Measurements from ENCODE around the gene NUDCD3.

NUDCD3 gene

DNA sequence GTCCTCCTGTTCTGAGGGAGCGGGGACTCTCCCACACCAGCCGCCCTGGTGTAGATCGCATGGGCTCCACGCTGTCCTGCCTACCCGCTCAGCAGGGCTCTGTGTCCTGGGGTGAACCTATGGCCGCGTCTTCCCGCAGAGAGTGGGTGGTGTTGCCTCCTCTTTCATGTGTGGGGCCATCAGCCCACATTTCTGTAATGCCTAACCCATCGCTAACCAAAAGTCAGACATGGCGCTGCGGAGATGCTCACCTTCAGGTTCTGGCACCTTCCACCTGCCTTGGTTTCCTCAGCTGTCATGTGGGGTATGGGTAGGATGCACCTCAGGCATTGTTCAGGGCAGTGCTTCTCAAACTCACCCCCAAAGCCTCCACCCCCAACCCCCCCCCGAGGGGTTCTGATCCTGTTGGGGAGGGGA is 114.5 kb downstream of the NUDCD3 start:
- no peak overlapping the region for H3K27ac ChIP-seq
- DNase-seq (ENCODE audit: low read depth, low spot score): no peak

- H3K27ac ChIP-seq: no peak overlapping the region
- DNase-seq (ENCODE audit: low read depth, low spot score): no peak
These were observed 115.2 kb downstream of the NUDCD3 start for GRCh38 chr7:44375236-44375699.

- DNase-seq (ENCODE audit: low read depth, low spot score): no peak
- no peak overlapping the region for H3K27ac ChIP-seq
These were observed 116.3 kb downstream of the NUDCD3 start for GRCh38 chr7:44374007-44374763.

DNA sequence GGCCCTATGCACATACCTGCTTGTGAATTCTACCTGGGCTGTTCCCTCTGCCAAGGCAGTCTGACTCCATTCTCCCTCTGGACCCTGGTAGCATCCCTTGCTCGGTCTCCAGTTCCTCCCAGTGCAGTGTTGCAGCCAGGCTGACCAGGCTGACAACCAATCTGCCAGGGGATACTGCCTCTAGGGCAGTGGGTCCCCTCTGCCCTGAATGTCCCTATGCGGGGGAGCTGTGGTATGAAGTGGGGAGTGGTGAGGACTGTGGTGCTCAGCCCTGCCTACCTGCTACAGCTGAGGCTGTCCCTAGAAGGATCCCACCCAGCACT is 117.1 kb downstream of the NUDCD3 start:
- H3K27ac ChIP-seq: peak overlapping the region; percentile 10
- DNase-seq (ENCODE audit: low read depth, low spot score): no peak

DNA sequence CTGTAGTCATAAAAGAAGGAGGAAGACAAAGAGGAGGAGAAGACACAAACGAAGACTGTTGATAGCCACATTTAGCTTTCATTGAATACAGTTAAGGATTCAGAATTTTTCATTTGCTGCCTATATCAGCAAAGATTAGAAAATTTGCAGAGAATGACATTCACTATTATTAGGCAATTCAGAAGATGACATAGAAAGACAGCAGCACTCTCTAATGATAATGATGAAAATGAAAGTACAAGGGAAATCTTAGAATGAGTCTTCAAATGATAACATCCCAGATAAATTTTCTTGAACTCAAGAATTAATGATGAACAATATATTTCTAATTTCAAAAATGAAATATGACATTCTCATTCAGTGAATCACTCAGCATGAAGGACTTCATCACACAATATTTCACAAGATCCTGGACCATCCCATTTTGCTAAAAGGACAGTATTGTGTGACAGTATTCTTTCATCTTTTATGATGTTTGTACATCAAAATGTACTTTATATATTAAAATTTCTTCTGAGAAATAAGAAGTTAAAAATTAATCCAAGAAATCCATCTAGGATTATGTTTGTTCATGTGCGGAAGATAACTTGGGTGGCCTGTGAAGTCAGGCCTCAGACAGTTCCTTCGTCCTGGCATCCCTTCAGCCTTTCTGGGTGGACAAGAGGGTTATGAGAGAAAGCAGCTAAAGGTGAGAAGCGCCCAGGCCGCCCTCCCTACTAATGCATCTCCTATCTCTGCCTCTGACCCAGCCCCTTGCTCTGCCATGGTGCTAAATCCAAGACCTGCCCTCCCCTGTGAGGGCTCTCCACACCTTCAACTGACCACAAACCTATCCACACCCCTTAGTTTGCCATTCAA is 117.7 kb downstream of the NUDCD3 start:
- H3K27ac ChIP-seq: peak overlapping the region; percentile 10
- no peak for DNase-seq (ENCODE audit: low read depth, low spot score)

DNA sequence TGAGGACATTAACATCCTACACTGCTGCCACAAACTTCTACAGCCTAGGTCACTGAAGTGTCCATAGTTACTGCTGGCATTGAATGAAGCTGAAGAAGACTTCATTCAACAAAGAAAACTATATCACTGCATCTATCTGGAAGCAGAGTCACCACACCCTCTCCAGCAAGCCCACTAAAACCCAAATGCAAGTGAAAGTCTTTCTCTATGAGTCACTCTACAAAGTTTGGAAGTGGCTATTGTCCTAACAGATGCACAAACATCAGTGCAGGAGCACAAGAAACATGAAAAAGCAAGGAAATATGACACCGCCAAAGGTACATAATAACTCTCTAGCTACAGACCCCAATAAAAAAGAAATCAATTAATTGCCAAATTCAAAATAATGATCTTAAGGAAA is 121.6 kb downstream of the NUDCD3 start:
- H3K27ac ChIP-seq: no peak overlapping the region
- DNase-seq (ENCODE audit: low read depth, low spot score): no peak

- H3K27ac ChIP-seq: no peak overlapping the region
- no peak for DNase-seq (ENCODE audit: low read depth, low spot score)
These were observed 122.0 kb downstream of the NUDCD3 start for GRCh38 chr7:44368455-44368854.

DNA sequence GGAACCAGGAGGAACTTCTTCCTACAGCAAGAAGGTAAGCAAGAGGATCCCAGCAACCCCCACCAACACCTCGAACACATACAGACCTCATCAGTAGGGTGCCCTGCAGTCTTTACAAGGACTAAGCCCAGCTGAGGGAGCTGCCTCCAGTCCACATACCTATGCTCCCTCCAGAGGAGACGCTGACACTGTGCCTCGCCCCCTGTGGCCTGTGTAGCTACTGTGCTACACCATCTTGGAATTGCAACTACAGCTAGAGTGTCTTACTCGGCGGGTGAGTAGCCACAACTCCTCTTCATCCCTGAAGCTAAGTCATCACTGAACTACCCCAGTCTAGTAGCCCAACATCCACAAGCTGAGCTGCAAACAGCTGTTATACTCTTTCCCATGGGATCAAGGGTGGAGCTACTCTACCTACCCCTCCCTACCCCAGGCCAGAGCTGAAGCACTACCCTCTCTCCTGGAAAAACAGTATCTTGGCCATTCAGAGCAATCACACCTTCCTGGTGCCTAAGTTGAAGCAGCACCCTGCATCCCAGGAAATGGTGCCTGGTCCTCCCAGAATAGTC is 122.9 kb downstream of the NUDCD3 start:
- H3K27ac ChIP-seq: no peak overlapping the region
- DNase-seq (ENCODE audit: low read depth, low spot score): no peak

- no peak overlapping the region for H3K27ac ChIP-seq
- no peak for DNase-seq (ENCODE audit: low read depth, low spot score)
These were observed 123.5 kb downstream of the NUDCD3 start for GRCh38 chr7:44366986-44367385.

DNA sequence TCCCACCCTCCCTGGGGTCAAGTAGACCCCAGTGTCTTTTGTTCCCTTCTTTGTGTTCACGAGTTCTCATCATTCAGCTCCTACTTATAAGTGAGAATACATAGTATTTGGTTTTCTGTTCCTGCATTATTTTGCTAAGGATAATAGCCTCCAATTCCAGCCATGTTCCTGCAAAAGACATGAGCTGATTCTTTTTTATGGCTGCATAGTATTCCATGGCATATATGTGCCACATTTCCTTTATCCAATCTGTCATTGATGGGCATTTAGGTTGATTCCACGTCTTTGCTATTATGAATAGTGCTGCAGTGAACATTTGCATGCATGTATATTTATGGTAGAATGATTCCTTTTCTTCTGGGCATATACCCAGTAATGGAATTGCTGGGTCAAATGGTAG is 136.8 kb downstream of the NUDCD3 start:
- H3K27ac ChIP-seq: no peak overlapping the region
- no peak for DNase-seq (ENCODE audit: low read depth, low spot score)

GRCh38 chr7:44348851-44349781 is 141.3 kb downstream of the NUDCD3 start:
- no peak overlapping the region for H3K27ac ChIP-seq
- DNase-seq (ENCODE audit: low read depth, low spot score): no peak

- no peak overlapping the region for H3K27ac ChIP-seq
- DNase-seq (ENCODE audit: low read depth, low spot score): no peak
These were observed 142.2 kb downstream of the NUDCD3 start for GRCh38 chr7:44348300-44348699.

DNA sequence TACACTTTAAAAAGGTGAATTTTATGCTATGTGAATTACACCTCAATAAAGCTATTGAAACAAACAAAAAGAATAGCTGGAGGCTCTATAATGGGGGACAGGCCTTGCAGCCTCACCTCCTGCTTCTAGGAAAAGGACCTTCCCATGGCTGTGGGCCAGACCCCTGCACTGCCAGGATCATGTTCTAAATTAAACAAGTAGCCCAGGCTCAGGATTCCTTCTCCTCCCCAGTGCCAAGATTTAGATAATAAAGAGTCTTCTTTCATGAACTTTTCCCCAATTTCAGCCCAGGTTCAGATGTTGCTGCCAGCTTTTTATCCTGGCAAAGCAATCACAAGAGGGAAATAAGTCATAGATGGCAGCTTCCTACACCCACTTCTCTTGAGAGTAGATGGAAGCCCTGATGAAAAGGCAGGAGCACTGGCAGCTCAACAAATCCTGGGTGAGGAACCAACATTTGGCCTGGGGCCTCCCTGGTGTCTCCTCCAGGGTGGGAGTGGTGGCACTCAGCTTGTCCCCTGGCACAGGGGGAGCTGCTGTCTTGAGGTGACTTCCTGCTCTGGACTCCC is 142.8 kb downstream of the NUDCD3 start:
- DNase-seq (ENCODE audit: low read depth, low spot score): no peak
- H3K27ac ChIP-seq: no peak overlapping the region

- no peak for DNase-seq (ENCODE audit: low read depth, low spot score)
- H3K27ac ChIP-seq: no peak overlapping the region
These were observed 144.4 kb downstream of the NUDCD3 start for GRCh38 chr7:44346063-44346462.

GRCh38 chr7:44341401-44341800 is 149.1 kb downstream of the NUDCD3 start:
- no peak overlapping the region for H3K27ac ChIP-seq
- no peak for DNase-seq (ENCODE audit: low read depth, low spot score)

DNA sequence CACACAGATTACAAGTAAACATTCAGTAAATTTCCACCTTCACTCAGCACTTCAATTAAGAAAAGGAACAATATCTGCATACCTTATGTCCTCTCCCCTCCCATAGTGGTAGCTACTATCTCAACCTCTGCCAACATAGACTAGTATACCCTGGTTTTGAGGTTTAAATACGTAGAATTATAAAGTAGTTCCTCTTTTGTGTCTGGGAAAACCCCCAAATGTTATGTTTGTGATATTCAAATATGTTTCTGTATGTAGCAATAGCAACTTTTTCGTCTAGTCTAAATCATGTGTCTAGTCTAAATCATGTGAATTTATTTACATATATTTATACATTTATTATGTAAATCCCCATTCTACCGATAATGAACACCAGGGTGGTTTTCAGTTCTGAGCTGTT is 151.9 kb downstream of the NUDCD3 start:
- no peak overlapping the region for H3K27ac ChIP-seq
- DNase-seq (ENCODE audit: low read depth, low spot score): no peak

DNA sequence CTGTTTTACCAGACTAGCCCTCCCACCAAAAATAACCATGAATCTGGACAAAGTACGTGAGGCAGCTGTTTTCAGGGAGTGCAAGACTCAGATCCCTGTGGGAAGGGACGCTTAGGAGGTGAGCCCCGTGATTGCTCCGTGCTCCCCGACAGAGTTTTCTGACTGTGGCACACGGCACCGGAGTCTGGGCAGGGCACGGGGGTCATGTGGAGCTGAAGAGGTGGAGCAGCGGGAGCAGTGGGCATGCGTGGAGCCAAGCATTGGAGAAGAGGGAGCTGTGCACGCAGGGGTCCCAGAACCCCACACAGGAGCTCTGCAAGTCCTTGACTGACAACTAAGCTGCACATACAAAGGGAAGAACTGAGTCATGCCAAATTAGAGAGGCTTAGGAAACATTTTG is 154.0 kb downstream of the NUDCD3 start:
- no peak overlapping the region for H3K27ac ChIP-seq
- no peak for DNase-seq (ENCODE audit: low read depth, low spot score)

GRCh38 chr7:44335184-44335583 is 155.3 kb downstream of the NUDCD3 start:
- DNase-seq (ENCODE audit: low read depth, low spot score): no peak
- H3K27ac ChIP-seq: no peak overlapping the region

- no peak for DNase-seq (ENCODE audit: low read depth, low spot score)
- no peak overlapping the region for H3K27ac ChIP-seq
These were observed 155.7 kb downstream of the NUDCD3 start for GRCh38 chr7:44334734-44335097.
